GM12892 (cell line): ENCODE measurements around the gene RAB30.

Source experiments
- POLR2A ChIP-seq: IDR thresholded peaks from 2 replicates; pipeline ENCODE4 v1.6.1; 2011; ENCODE audit warnings: low read depth, low read length, control low read depth
- POLR2AphosphoS5 ChIP-seq: IDR thresholded peaks from 2 replicates; pipeline ENCODE4 v1.6.1; 2011; ENCODE audit warnings: low read depth, low read length, control low read depth
- TAF1 ChIP-seq: IDR thresholded peaks from 2 replicates; pipeline ENCODE4 v1.6.1; 2011; ENCODE audit warnings: low read depth, mild to moderate bottlenecking, control low read depth, low read length, borderline replicate concordance

GRCh38 chr11:83007477-83007876 is 64.2 kb downstream of the RAB30 start:
- no peak for TF ChIP-seq POLR2A
- TF ChIP-seq TAF1: no peak
- TF ChIP-seq POLR2AphosphoS5: no peak
